OCI-LY1 (cell line): ENCODE measurements around the gene TMEM62.

Source experiments
- H2AFZ ChIP-seq: fragments of 200-600 bp; sonication (generic), shearing (Covaris generic); 2 replicates; pipeline ENCODE4 v1.6.0; 2014; ENCODE audit warnings: antibody characterized with exemption, mild to moderate bottlenecking, low read length
- H3F3A ChIP-seq: fragments of 200-600 bp; sonication (generic), shearing (Covaris generic); 2 replicates; pipeline ENCODE4 v1.6.0; 2014; ENCODE audit warnings: mild to moderate bottlenecking, antibody characterized with exemption, low read length, moderate library complexity; ENCODE audit not compliant: insufficient read depth
- H3K27ac ChIP-seq: fragments of 200-600 bp; sonication (generic); 2 replicates; pipeline ENCODE4 v1.5.1; 2014; ENCODE audit warnings: low read length, mixed run types, mild to moderate bottlenecking, low read depth; ENCODE audit not compliant: poor library complexity, severe bottlenecking
- H3K27me3 ChIP-seq: fragments of 200-600 bp; sonication (generic); 2 replicates; pipeline ENCODE4 v1.6.0; 2014; ENCODE audit warnings: antibody characterized with exemption, mild to moderate bottlenecking, low read length, moderate library complexity; ENCODE audit not compliant: insufficient read depth
- H3K36me3 ChIP-seq: fragments of 200-600 bp; sonication (generic); 2 replicates; pipeline ENCODE4 v1.6.1; 2014; ENCODE audit warnings: mild to moderate bottlenecking, antibody characterized with exemption, low read length, moderate library complexity, mixed read lengths; ENCODE audit not compliant: insufficient read depth
- H3K4me1 ChIP-seq: fragments of 200-600 bp; sonication (generic); 2 replicates; pipeline ENCODE4 v1.5.1; 2014; ENCODE audit warnings: mild to moderate bottlenecking, low read length, moderate library complexity; ENCODE audit not compliant: insufficient read depth, severe bottlenecking
- H3K4me2 ChIP-seq: fragments of 200-600 bp; sonication (generic), shearing (Covaris generic); 2 replicates; pipeline ENCODE4 v1.6.1; 2014; ENCODE audit warnings: low read length
- H3K4me3 ChIP-seq: fragments of 200-600 bp; sonication (generic); 2 replicates; pipeline ENCODE4 v1.5.1; 2014; ENCODE audit warnings: low read length, low read depth, mild to moderate bottlenecking, mixed read lengths; ENCODE audit not compliant: poor library complexity, severe bottlenecking
- H3K79me2 ChIP-seq: fragments of 200-600 bp; shearing (Covaris generic); 2 replicates; pipeline ENCODE4 v1.6.1; 2016; ENCODE audit warnings: mixed run types, low read length, mixed read lengths; ENCODE audit not compliant: insufficient read depth
- H3K9ac ChIP-seq: fragments of 200-600 bp; sonication (generic), shearing (Covaris generic); 2 replicates; pipeline ENCODE4 v1.6.1; 2014; ENCODE audit warnings: mild to moderate bottlenecking, low read length, mixed read lengths
- H3K9me2 ChIP-seq: fragments of 200-600 bp; sonication (generic), shearing (Covaris generic); 2 replicates; pipeline ENCODE4 v1.6.1; 2014; ENCODE audit warnings: low read depth, mild to moderate bottlenecking, low read length, mixed read lengths
- H3K9me3 ChIP-seq: fragments of 200-600 bp; shearing (Covaris generic); 2 replicates; pipeline ENCODE4 v1.6.1; 2014; ENCODE audit warnings: low read length, mixed read lengths
- H4K20me1 ChIP-seq: fragments of 200-600 bp; sonication (generic), shearing (Covaris generic); 2 replicates; pipeline ENCODE4 v1.6.0; 2016; ENCODE audit warnings: mild to moderate bottlenecking, low read length; ENCODE audit not compliant: insufficient read depth
- CTCF ChIP-seq: fragments of 200-600 bp; sonication (generic), shearing (Covaris generic); IDR thresholded peaks from 2 replicates; pipeline ENCODE4 v1.5.1; 2017; ENCODE audit warnings: mild to moderate bottlenecking, antibody characterized with exemption, low read length, moderate library complexity, mixed read lengths
- EZH2 ChIP-seq: fragments of 200-600 bp; sonication (generic), shearing (Covaris generic); IDR thresholded peaks from 2 replicates; pipeline ENCODE4 v1.8.0; 2017; ENCODE audit warnings: borderline replicate concordance, mixed run types, mild to moderate bottlenecking, antibody characterized with exemption, low read length, moderate library complexity, mixed read lengths

The TMEM62 gene

GRCh38 chr15:43232289-43232874 lies 99.0 kb downstream of the TMEM62 start:
- no peaks in the 10 kb centered on the region for H3K79me2 ChIP-seq
- no peak overlapping the region for H2AFZ ChIP-seq
- no peaks in the 10 kb centered on the region for H4K20me1 ChIP-seq
- TF ChIP-seq CTCF (no peak), EZH2 (no peak)
- no peak overlapping the region for H3K4me2 ChIP-seq
- no peak overlapping the region for H3K9ac ChIP-seq
- H3F3A ChIP-seq: no peaks in the 10 kb centered on the region
- no peaks in the 10 kb centered on the region for H3K9me3 ChIP-seq
- no peak overlapping the region for H3K4me3 ChIP-seq
- H3K27ac ChIP-seq: no peak overlapping the region
- H3K4me1 ChIP-seq: no peaks in the 10 kb centered on the region
- no peaks in the 10 kb centered on the region for H3K27me3 ChIP-seq
- no peaks in the 10 kb centered on the region for H3K9me2 ChIP-seq
- H3K36me3 ChIP-seq: no peaks in the 10 kb centered on the region
